ENCODE measurements around the gene ZNF236.

DNA sequence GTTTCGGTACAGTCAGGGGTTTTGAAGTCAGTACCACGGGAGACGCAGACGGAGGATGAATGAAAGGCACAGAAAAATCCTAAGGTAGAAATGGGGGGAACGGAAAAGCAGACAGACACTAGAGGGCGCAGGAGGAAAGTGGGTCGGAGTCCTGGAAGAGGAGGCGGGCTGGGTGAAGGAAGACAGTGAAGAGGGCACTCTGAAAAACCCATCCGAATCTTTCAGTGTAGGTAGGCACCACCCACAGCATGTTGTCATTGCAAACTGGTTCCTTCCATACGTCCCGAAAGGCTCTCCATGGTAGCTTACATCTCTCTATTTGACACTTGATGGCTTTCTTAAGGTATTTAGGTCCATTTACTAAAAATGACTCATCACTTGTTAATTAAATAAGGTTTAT lies 18.5 kb upstream of the ZNF236 start:
- TF ChIP-seq, protein P1, sequence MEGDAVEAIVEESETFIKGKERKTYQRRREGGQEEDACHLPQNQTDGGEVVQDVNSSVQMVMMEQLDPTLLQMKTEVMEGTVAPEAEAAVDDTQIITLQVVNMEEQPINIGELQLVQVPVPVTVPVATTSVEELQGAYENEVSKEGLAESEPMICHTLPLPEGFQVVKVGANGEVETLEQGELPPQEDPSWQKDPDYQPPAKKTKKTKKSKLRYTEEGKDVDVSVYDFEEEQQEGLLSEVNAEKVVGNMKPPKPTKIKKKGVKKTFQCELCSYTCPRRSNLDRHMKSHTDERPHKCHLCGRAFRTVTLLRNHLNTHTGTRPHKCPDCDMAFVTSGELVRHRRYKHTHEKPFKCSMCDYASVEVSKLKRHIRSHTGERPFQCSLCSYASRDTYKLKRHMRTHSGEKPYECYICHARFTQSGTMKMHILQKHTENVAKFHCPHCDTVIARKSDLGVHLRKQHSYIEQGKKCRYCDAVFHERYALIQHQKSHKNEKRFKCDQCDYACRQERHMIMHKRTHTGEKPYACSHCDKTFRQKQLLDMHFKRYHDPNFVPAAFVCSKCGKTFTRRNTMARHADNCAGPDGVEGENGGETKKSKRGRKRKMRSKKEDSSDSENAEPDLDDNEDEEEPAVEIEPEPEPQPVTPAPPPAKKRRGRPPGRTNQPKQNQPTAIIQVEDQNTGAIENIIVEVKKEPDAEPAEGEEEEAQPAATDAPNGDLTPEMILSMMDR (conservative IDR thresholded peaks at IDR 0.05; ENCODE audit: low read length): peak; percentile 79
- TF ChIP-seq EZH2phosphoT487 (IDR thresholded peaks at IDR 0.05; ENCODE audit: borderline replicate concordance, low read depth, low read length): no peak
